Measurements from ENCODE around the gene CFAP20DC. TPM values are rescaled to one million over a fixed set of nuclear protein-coding genes. Genes with fewer than 3 reads are reported as not detected.

CFAP20DC gene
- total and polyA plus RNA-seq, 2 of the 13 experiments (the other 11 are each of a cell fraction or from before 2014, with no cell fraction given) = not detected

DNA sequence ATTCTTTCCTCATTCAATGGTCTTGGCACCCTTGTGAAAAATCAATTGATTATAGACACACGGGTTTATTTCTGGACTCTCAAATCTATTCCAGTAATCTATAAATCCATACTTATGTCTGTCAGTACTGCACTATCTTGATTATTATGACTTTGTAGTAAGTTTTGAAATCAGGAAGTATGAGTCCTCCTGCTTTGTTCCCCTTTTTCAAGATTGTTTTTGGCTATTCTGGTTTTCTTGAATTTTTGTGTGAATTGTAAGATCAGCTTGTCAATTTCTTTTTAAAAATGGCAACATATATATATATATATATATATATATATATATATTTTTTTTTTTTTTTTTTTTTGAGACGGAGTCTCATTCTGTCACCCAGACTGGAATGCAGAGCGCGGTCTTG lies 32.3 kb upstream of the CFAP20DC start (continued):
- no peak for TF ChIP-seq ZNF317 (CRISPR knock-in tag; IDR thresholded peaks at IDR 0.05)
- no peak for TF ChIP-seq KDM3A (CRISPR knock-in tag; IDR thresholded peaks at IDR 0.05; ENCODE audit: low read depth)
- no peak for TF ChIP-seq HES4 (CRISPR knock-in tag; IDR thresholded peaks at IDR 0.05; ENCODE audit: borderline replicate concordance)
- no peak for TF ChIP-seq ZNF670 (CRISPR knock-in tag; IDR thresholded peaks at IDR 0.05; ENCODE audit: borderline replicate concordance)
- TF ChIP-seq MATR3 (CRISPR knock-in tag; IDR thresholded peaks at IDR 0.05) = no peak

DNA sequence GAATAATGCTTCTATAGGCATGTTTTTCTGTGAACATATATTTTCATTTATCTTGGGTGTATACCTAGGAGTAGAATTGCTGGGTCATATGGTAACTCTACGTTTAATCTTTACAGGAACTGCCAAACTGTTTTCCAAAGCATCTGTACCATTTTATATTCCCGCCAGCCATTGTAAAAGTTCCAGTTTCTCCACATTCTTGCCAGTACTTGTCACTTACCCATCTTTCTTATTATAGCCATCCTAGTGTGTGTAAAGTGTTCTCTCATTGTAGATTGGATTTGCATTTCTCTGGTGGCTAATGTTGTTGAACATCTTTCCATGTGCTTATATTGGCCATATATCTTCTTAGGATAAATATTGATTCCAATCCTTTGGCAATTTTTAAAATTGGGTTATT lies 31.2 kb upstream of the CFAP20DC start:
- in situ Hi-C loops (cut with HindIII; ENCODE audit: extremely low pct_ligation_motif_present, low pct_unique_long_range_greater_than_20kb) (no loop called here), intact Hi-C loops (cut with micrococcal nuclease; ENCODE audit: unreplicated experiment) (no loop called here)
- H3K9ac ChIP-seq (ENCODE audit: insufficient read depth, low read depth, low read length) = no peak overlapping the region
- no peaks in the 10 kb centered on the region for H3K4me1 ChIP-seq (ENCODE audit: insufficient read depth, low read length)
- H4K20me1 ChIP-seq (ENCODE audit: insufficient read depth, low read length) = no peaks in the 10 kb centered on the region
- FAIRE-seq (no peak), ATAC-seq (no peak), DNase-seq (ENCODE audit: low spot score) (no peak)
- no peak overlapping the region for H3K4me3 ChIP-seq (replicated peaks in 1 of 3; ENCODE audit: insufficient read depth in 1 of 3, low read depth in 2 of 3, low read length in 3 of 3)
- POLR2A ChIA-PET = no interaction called here
- no TSS peak for BruUV-seq (replicated peaks)
- TF ChIP-seq KDM1A (CRISPR knock-in tag; IDR thresholded peaks at IDR 0.05) = no peak
- TF ChIP-seq KLF16 (CRISPR knock-in tag; IDR thresholded peaks at IDR 0.05) = no peak
- no peak for TF ChIP-seq NFE2L2 (IDR thresholded peaks at IDR 0.05; ENCODE audit: low read length)
- TF ChIP-seq, protein P1, sequence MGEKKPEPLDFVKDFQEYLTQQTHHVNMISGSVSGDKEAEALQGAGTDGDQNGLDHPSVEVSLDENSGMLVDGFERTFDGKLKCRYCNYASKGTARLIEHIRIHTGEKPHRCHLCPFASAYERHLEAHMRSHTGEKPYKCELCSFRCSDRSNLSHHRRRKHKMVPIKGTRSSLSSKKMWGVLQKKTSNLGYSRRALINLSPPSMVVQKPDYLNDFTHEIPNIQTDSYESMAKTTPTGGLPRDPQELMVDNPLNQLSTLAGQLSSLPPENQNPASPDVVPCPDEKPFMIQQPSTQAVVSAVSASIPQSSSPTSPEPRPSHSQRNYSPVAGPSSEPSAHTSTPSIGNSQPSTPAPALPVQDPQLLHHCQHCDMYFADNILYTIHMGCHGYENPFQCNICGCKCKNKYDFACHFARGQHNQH (CRISPR knock-in tag; IDR thresholded peaks at IDR 0.05) = no peak
- TF ChIP-seq, protein P2, sequence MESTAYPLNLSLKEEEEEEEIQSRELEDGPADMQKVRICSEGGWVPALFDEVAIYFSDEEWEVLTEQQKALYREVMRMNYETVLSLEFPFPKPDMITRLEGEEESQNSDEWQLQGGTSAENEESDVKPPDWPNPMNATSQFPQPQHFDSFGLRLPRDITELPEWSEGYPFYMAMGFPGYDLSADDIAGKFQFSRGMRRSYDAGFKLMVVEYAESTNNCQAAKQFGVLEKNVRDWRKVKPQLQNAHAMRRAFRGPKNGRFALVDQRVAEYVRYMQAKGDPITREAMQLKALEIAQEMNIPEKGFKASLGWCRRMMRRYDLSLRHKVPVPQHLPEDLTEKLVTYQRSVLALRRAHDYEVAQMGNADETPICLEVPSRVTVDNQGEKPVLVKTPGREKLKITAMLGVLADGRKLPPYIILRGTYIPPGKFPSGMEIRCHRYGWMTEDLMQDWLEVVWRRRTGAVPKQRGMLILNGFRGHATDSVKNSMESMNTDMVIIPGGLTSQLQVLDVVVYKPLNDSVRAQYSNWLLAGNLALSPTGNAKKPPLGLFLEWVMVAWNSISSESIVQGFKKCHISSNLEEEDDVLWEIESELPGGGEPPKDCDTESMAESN (CRISPR knock-in tag; conservative IDR thresholded peaks at IDR 0.05) = no peak
- H3K79me2 ChIP-seq (ENCODE audit: insufficient read depth, low read length) = no peaks in the 10 kb centered on the region
- no peak overlapping the region for H2AFZ ChIP-seq (ENCODE audit: low read length)
- H3K27me3 ChIP-seq (ENCODE audit: control insufficient read depth in 1 of 2, insufficient read depth in 2 of 2, low read length in 2 of 2) = no peaks in the 10 kb centered on the region
- H3K9me3 ChIP-seq (ENCODE audit: low read length) = no peaks in the 10 kb centered on the region
- no peak overlapping the region for H3K4me2 ChIP-seq (ENCODE audit: low read depth, low read length)
- WGBS (ENCODE audit: low lambda C conversion rate) = 24% methylated on average over 2 of the region's 2 CpGs
- H3K27ac ChIP-seq (ENCODE audit: extremely low read length, insufficient read depth, low read length) = no peak overlapping the region
- no peaks in the 10 kb centered on the region for H3K36me3 ChIP-seq (replicated peaks in 1 of 2; ENCODE audit: control insufficient read depth in 1 of 2, insufficient read depth in 2 of 2, low read length in 2 of 2)
- CTCF ChIA-PET (ENCODE audit: low intra/inter-chr PET ratio, low total read pairs) = no interaction called here

Data from HepG2 (cell line).